IPS-15b (cell line): ENCODE results near the gene ZNF526.

Source experiments
- H3K27me3 ChIP-seq: one replicate; pipeline ENCODE4 v1.6.1; 2013; ENCODE audit warnings: low read length; ENCODE audit not compliant: control insufficient read depth, insufficient read depth
- H3K36me3 ChIP-seq: one replicate; pipeline ENCODE4 v1.6.1; 2013; ENCODE audit warnings: low read length; ENCODE audit not compliant: control insufficient read depth, insufficient read depth
- H3K4me1 ChIP-seq: one replicate; pipeline ENCODE4 v1.6.1; 2013; ENCODE audit warnings: mild to moderate bottlenecking, low read length; ENCODE audit not compliant: control insufficient read depth, insufficient read depth
- H3K4me3 ChIP-seq: one replicate; pipeline ENCODE4 v1.5.1; 2013; ENCODE audit warnings: low read depth, low read length
- H3K9ac ChIP-seq: one replicate; pipeline ENCODE4 v1.6.1; 2013; ENCODE audit warnings: low read depth, mild to moderate bottlenecking, low read length
- H3K9me3 ChIP-seq: one replicate; pipeline ENCODE4 v1.6.1; 2013; ENCODE audit warnings: mild to moderate bottlenecking, low read length; ENCODE audit not compliant: control insufficient read depth, insufficient read depth

Gene ZNF526

DNA sequence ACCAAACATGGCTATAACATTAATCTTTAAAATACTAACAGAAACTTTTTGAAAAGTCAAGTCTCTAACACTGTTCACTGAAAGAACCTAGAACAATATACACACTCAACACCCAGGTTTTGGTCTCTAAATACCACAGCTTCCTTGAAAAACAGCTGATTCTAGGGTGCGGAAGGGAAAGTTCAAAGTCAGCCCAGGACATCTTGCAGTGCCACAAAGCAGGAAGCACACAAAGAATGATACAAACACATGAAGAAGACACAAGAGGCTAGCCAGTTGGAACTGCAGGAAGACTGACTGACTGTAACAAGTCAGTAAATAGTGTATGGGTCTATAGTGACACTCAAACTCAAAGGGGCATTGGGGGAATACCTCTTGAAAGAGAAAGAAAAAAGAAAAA is 7.2 kb upstream of the ZNF526 start:
- Histone ChIP-seq H3K4me1 (peaks cover 9% of the 10 kb centered on the region), H3K27me3 (no peaks in the 10 kb centered on the region), H3K9me3 (no peaks in the 10 kb centered on the region), H3K36me3 (peaks cover 30% of the 10 kb centered on the region), H3K4me3 (no peak overlapping the region), H3K9ac (no peak overlapping the region)

DNA sequence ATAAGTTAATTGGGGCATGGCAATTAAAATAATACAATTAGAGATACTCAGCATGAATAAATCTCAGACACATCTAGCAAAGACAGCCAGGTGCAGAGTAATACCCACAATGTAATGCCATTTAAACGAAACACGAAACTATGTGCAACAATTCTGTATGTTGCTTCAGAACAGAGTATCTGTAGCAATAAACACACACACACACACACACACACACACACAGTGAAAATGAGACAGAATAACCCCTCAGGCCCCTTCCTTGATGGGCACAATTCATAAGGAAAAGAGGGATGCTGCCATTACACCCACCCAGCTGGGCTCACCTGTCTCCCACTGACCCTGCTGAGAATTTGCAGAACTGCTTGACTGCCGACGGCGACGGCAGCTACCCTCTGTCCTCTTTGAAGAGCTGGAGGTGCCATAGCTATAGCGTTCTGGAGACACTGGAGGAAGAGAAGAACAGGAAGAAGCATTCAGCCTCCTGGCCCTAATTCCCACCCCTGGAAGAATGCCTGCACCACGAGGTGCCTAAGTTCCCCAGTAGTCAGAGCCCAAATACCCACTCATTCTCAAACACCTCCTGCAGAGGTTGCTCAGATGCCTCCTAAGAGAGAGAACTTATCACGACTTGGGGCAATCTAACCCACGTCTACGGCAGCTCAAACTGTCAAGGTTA is 5.2 kb upstream of the ZNF526 start:
- H3K36me3 ChIP-seq: peaks cover 14% of the 10 kb centered on the region
- no peak overlapping the region for H3K4me3 ChIP-seq
- no peaks in the 10 kb centered on the region for H3K9me3 ChIP-seq
- H3K27me3 ChIP-seq: no peaks in the 10 kb centered on the region
- no peak overlapping the region for H3K9ac ChIP-seq
- H3K4me1 ChIP-seq: peaks cover 16% of the 10 kb centered on the region

DNA sequence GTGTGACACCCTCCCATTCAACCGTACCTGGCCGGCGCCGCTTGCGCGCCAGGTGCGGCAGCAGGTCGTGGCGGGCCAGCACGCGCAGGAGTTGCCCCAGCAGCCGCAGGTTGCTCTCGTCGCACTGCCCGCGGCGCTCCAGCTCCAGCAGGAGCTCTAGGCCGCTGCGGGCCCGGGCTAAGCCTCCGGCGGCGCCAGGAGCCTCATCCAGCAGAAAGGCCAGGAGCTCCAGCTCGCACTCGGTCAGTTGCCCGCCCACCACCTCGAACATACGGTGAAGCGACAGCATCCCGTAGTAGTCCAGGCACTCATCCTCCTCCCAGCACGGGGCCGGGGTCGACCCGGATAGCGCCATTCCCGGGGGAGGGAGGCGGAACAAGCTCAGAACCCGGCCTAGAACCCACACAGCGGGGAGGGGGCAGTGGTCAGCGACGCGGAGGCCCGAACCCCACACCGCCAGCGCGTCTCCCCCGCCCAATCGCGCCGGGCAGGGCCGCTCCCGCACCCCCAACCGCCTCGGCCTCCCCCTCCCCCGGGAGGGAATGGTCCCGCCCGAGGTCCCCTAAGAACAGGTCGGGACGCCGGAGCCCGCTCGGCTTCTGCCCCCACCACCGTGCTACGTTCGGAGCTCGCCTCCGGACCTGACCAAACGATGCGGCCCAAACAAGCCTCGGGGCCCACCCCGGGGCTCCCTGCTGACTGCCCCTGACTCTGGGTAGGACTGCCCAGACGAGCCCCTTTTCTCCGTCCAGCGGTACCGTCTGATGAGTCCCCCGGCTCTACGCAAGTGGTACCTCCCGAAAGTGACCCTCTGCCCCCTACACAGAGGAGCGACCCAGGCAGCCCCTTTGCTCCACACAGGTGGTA is 3.2 kb upstream of the ZNF526 start:
- Histone ChIP-seq H3K9me3 (no peaks in the 10 kb centered on the region), H3K4me1 (peaks cover 16% of the 10 kb centered on the region), H3K27me3 (no peaks in the 10 kb centered on the region), H3K4me3 (peak overlapping the region; percentile 89), H3K36me3 (peaks cover 4% of the 10 kb centered on the region), H3K9ac (peak overlapping the region; percentile 89)

DNA sequence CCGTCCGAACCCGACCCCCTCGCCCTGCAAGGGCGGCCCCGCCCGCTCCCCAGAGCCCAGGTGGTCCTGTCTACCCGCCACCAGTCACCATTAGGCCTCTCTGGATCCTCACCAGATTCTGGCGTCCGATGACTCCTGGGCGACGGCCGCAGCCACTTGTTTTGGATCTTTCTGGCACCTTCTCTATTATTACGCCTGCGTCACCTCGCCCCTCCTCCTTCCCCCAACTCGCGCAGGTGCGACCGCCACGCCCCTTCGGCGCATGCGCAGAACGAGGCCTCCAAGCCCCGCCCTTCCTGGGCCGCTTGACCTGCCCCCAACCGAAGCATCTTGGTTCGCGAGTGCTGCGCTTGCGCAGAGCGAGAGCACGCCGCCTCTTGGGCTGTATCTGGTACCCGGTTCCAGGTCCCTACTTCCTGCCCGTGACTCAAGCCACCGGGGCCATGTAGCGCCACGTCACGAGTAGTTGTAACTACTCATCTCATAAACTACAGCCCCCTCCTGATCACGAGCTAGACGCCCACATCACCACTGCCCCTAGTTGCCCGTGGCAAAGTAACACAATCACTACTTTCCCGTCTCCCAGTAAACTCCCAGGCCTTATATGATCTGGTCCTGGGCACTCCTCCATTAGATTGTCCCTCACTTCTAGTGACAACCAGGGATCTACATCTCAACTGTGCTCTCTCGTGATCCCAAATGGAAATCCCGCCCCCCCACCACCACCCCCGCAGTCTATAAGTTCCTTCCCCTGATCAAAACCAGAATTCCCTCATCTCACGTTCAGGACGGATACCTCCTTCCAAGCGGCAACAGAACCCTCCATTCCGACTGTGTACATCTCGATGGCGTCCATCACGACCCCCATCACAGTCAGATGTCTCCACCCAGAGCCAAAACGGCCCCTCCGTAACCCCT is 2.3 kb upstream of the ZNF526 start, which contains the start of gene DEDD2:
TSS of gene DEDD2 (minus strand) at position 158 of the 918 bp plus-strand sequence. CDS start 670 bp downstream, outside the sequence.
- Histone ChIP-seq H3K27me3 (no peaks in the 10 kb centered on the region), H3K4me3 (peak within 1 kb of the TSS; percentile 89), H3K4me1 (peaks cover 16% of the 10 kb centered on the region), H3K36me3 (peaks cover 4% of the 10 kb centered on the region), H3K9ac (peak within 1 kb of the TSS; percentile 89), H3K9me3 (no peaks in the 10 kb centered on the region)

DNA sequence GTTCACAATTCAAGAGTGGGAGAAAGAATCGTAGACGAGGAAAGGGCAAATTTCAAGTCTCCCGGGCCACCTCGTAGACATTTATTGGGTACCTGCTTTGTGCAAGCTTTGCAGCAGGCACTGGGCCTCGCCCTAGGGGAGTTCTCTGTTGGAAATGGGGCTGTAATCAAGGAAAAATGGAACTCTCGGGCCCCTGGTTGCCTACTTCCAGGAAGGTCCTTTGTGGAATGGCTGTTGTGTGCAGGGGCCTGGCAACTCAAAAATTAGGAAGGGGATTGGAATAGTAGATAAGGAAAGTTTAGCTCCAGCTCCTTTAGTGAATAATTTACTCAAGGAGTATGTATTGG is 612 bp downstream of the ZNF526 start:
- Histone ChIP-seq H3K9me3 (no peaks in the 10 kb centered on the region), H3K36me3 (peaks cover 19% of the 10 kb centered on the region), H3K27me3 (no peaks in the 10 kb centered on the region), H3K4me3 (peak overlapping the region; percentile 91), H3K9ac (peak overlapping the region; percentile 91), H3K4me1 (peaks cover 15% of the 10 kb centered on the region)

DNA sequence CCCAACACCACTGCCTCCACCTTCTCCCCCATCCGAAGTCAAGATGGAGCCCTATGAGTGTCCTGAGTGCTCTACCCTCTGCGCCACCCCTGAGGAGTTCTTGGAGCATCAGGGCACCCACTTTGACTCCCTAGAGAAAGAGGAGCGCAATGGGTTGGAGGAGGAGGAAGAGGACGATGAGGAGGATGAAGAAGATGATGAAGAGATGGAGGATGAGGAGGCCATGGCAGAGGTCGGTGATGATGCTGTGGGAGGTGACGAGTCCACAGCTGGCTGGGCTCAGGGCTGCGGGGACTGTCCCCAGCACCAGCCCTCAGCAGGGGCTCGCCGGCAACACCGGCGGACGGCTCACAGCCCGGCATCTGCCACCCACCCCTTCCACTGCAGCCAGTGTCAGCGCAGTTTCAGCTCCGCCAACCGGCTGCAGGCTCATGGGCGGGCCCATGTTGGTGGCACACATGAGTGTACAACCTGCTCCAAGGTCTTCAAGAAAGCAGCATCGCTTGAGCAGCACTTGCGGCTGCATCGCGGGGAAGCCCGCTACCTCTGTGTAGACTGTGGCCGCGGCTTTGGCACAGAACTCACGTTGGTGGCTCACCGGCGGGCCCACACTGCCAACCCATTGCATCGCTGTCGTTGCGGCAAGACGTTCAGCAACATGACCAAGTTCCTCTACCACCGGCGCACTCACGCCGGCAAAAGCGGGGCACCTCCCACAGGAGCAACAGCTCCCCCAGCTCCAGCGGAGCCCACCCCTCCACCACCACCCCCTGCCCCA is 5.0 kb downstream of the ZNF526 start:
- Histone ChIP-seq H3K4me1 (no peaks in the 10 kb centered on the region), H3K9ac (no peak overlapping the region), H3K27me3 (no peaks in the 10 kb centered on the region), H3K36me3 (peaks cover 50% of the 10 kb centered on the region), H3K9me3 (no peaks in the 10 kb centered on the region), H3K4me3 (no peak overlapping the region)

DNA sequence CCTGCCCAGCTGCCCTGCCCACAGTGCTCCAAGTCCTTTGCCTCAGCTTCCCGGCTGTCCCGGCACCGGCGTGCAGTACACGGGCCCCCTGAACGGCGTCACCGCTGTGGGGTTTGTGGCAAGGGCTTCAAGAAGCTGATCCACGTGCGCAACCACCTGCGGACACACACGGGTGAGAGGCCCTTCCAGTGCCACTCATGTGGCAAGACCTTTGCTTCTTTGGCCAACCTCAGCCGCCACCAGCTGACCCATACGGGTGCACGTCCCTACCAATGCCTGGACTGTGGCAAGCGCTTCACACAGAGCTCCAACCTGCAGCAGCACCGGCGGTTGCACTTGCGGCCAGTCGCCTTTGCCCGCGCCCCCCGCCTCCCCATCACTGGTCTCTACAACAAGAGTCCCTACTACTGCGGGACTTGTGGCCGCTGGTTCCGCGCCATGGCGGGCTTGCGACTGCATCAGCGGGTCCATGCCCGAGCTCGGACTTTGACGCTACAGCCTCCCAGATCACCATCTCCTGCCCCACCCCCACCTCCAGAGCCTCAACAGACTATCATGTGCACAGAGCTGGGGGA is 5.7 kb downstream of the ZNF526 start:
- Histone ChIP-seq H3K36me3 (peaks cover 53% of the 10 kb centered on the region), H3K9me3 (no peaks in the 10 kb centered on the region), H3K9ac (no peak overlapping the region), H3K4me3 (no peak overlapping the region), H3K27me3 (no peaks in the 10 kb centered on the region), H3K4me1 (no peaks in the 10 kb centered on the region)

DNA sequence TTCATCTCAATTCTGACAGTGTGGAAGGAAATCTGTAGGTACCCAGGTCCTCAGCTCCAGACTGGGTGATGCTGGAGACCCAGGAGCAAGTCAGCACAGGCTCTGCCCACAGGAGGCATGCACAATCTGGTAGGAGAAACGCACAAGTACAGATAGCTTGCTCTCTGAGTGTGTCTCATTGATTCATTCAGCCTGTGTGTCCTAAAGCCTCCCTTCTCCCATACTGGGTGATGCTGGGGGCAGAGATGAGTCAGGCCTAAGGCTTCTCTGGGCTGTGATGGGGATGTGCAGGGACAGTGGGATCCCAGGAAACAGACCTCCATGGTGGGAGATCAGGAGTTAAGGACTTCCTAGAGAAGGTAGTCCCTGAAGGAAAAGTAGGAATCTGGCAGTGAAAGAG is 6.8 kb downstream of the ZNF526 start:
- peaks cover 63% of the 10 kb centered on the region for H3K36me3 ChIP-seq
- no peaks in the 10 kb centered on the region for H3K4me1 ChIP-seq
- H3K9me3 ChIP-seq: no peaks in the 10 kb centered on the region
- no peaks in the 10 kb centered on the region for H3K27me3 ChIP-seq
- no peak overlapping the region for H3K4me3 ChIP-seq
- H3K9ac ChIP-seq: no peak overlapping the region

DNA sequence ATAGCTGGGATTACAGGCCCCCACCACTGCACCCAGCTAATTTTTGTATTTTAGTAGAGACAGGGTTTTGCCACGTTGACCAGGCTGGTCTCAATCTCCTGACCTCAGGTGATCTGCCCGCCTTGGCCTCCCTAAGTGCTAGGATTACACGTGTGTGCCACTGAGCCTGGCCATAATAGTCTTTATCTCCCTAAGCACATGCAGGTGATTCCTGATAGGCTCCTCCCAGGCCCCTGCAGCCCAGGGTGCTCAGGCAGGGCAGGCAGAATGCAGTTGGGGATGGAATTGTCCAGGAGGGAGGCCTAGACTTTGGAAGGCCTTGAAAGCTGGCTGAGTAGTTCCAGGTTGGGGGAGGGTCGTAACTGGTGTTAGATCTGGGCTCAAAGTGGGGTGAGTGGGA is 8.5 kb downstream of the ZNF526 start:
- no peaks in the 10 kb centered on the region for H3K4me1 ChIP-seq
- no peak overlapping the region for H3K9ac ChIP-seq
- no peak overlapping the region for H3K4me3 ChIP-seq
- peaks cover 78% of the 10 kb centered on the region for H3K36me3 ChIP-seq
- H3K9me3 ChIP-seq: no peaks in the 10 kb centered on the region
- H3K27me3 ChIP-seq: no peaks in the 10 kb centered on the region

DNA sequence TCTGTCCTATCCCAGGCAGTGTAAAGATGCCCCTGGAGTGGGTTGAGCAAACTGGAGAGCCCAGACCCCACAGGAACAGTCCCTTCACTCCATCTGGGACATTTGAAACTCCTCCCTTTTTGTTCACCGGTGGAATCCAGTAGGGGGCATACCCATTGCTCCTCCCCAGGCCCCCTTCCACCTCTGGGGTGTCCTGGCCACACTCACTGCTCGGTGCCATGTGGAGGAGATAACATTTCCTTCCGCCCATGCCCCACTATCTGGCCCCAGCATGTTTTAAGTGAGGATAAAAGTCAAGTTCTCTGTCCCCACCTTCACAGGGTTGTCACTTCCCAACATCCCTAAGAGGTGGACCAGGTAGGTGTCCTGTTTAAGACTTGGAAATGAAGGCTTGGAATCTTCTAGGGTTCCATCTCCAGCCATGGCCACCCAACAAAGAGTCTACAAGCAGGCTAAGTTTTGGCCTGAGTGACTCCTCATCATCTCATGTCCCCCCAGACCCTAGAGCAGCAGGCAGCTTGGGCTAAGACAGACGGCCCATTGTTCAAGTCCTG is 9.3 kb downstream of the ZNF526 start:
- Histone ChIP-seq H3K36me3 (peaks cover 80% of the 10 kb centered on the region), H3K9me3 (no peaks in the 10 kb centered on the region), H3K9ac (no peak overlapping the region), H3K27me3 (no peaks in the 10 kb centered on the region), H3K4me3 (no peak overlapping the region), H3K4me1 (no peaks in the 10 kb centered on the region)
